HCT116 (cell line): Measurements from ENCODE around the gene ASPHD2.

Source experiments
- EZH2 ChIP-seq: fragments of 200-600 bp; sonication (generic); IDR thresholded peaks from 2 replicates; pipeline ENCODE4 v1.6.1; 2017; ENCODE audit warnings: antibody characterized with exemption, mixed run types
- POLR2A ChIP-seq: IDR thresholded peaks from 2 replicates; pipeline ENCODE4 v1.7.0; 2011; ENCODE audit warnings: borderline replicate concordance; ENCODE audit not compliant: insufficient read depth, insufficient read length; ENCODE audit errors: extremely low read depth
- POLR2AphosphoS5 ChIP-seq: IDR thresholded peaks from 2 replicates; pipeline ENCODE4 v1.6.1; 2011; ENCODE audit warnings: mild to moderate bottlenecking, low read depth, low read length, moderate library complexity
- SIN3A ChIP-seq: IDR thresholded peaks from 2 replicates; pipeline ENCODE4 v1.6.1; 2012; ENCODE audit warnings: low read depth
- TF ChIP-seq, protein P1 (sequence below), 3 experiments: fragments of 200-600 bp in 1 of 3; sonication (generic) in 1 of 3; IDR thresholded peaks in 2 of 3; conservative IDR thresholded peaks in 1 of 3; 2 replicates each; pipeline ENCODE4 v1.5.1; 2012 to 2017; ENCODE audit warnings: low read depth in 2 of 3, low read length in 2 of 3, antibody characterized with exemption in 1 of 3, borderline replicate concordance in 1 of 3, control low read depth in 1 of 3, mild to moderate bottlenecking in 1 of 3, mixed read lengths in 1 of 3, mixed run types in 1 of 3, moderate library complexity in 1 of 3; ENCODE audit not compliant: insufficient read depth in 1 of 3

DNA sequence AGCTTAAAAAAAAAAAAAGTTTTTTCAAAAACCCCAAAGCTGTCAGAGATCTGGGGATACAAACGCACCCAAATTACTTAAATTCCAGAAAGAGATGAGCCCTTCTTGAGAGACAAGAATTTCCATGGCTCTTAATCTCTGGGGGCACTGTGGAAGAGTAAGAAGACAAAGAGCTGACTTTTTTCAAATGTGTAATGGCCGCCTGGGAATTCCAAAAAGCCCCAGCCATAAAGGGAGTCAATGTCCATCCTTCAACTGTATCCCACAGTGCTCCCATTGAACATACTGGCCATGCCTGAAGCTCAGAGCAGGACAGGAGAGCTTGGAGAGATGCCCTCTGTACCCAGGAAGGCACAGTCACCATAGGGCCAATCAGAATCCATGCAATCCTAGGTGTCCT, 37.4 kb upstream of the ASPHD2 start:
- no peak for TF ChIP-seq POLR2A
- TF ChIP-seq, protein P1, sequence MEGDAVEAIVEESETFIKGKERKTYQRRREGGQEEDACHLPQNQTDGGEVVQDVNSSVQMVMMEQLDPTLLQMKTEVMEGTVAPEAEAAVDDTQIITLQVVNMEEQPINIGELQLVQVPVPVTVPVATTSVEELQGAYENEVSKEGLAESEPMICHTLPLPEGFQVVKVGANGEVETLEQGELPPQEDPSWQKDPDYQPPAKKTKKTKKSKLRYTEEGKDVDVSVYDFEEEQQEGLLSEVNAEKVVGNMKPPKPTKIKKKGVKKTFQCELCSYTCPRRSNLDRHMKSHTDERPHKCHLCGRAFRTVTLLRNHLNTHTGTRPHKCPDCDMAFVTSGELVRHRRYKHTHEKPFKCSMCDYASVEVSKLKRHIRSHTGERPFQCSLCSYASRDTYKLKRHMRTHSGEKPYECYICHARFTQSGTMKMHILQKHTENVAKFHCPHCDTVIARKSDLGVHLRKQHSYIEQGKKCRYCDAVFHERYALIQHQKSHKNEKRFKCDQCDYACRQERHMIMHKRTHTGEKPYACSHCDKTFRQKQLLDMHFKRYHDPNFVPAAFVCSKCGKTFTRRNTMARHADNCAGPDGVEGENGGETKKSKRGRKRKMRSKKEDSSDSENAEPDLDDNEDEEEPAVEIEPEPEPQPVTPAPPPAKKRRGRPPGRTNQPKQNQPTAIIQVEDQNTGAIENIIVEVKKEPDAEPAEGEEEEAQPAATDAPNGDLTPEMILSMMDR (IDR thresholded peaks at IDR 0.05 in 2 of 3, conservative IDR thresholded peaks at IDR 0.05 in 1 of 3; ENCODE audit: borderline replicate concordance in 1 of 3, insufficient read depth in 1 of 3, low read depth in 2 of 3, low read length in 2 of 3) = no peak
- TF ChIP-seq SIN3A = no peak
- no peak for TF ChIP-seq EZH2
- no peak for TF ChIP-seq POLR2AphosphoS5
